Liver (tissue), 9 donors: Measurements from ENCODE around the gene NAV2. TPM values are rescaled to one million over a fixed set of nuclear protein-coding genes. Genes with fewer than 3 reads are reported as not detected.

ENCODE experiments used
- DNase-seq: peaks from one replicate; pipeline ENCODE4 v3.0.0-alpha.2; 2017; ENCODE audit warnings: low spot score
- H3K27ac ChIP-seq, 2 donors: one replicate each; pipeline ENCODE4 v1.7.0; 2013; ENCODE audit warnings: inconsistent platforms in 2 of 2, low read length in 2 of 2, control low read depth in 1 of 2, low read depth in 1 of 2, mild to moderate bottlenecking in 1 of 2
- H3K27me3 ChIP-seq, 4 donors: one replicate each; pipeline versions ENCODE4 v1.6.1 to v1.7.0; 2013; ENCODE audit warnings: low read length in 3 of 4, inconsistent platforms in 1 of 4, mild to moderate bottlenecking in 1 of 4, moderate library complexity in 1 of 4; ENCODE audit not compliant: control insufficient read depth in 4 of 4, insufficient read depth in 4 of 4
- H3K36me3 ChIP-seq, 4 donors: one replicate each; pipeline versions ENCODE4 v1.6.1 to v1.7.0; 2013; ENCODE audit warnings: low read length in 3 of 4, mild to moderate bottlenecking in 3 of 4, low read depth in 1 of 4, moderate library complexity in 1 of 4; ENCODE audit not compliant: control insufficient read depth in 4 of 4, insufficient read depth in 3 of 4
- H3K4me1 ChIP-seq, 4 donors: one replicate each; pipeline versions ENCODE4 v1.6.1 to v1.7.0; 2013; ENCODE audit warnings: low read length in 3 of 4, mild to moderate bottlenecking in 3 of 4, moderate library complexity in 1 of 4; ENCODE audit not compliant: control insufficient read depth in 4 of 4, insufficient read depth in 4 of 4
- H3K4me3 ChIP-seq, 3 donors: one replicate each; pipeline versions ENCODE4 v1.6.1 to v1.7.0; 2013; ENCODE audit warnings: low read length in 3 of 3, control low read depth in 1 of 3, low read depth in 1 of 3, mild to moderate bottlenecking in 1 of 3
- H3K9ac ChIP-seq, 2 donors: one replicate each; pipeline ENCODE4 v1.7.0; 2013; ENCODE audit warnings: low read length in 2 of 2, mild to moderate bottlenecking in 2 of 2, moderate library complexity in 2 of 2, control low read depth in 1 of 2, low read depth in 1 of 2
- H3K9me3 ChIP-seq, 4 donors: one replicate each; pipeline versions ENCODE4 v1.6.1 to v1.7.0; 2013; ENCODE audit warnings: low read length in 3 of 4; ENCODE audit not compliant: control insufficient read depth in 4 of 4
- ATF3 ChIP-seq: IDR thresholded peaks from 2 replicates; pipeline ENCODE4 v1.6.1; 2016; ENCODE audit warnings: antibody characterized with exemption
- CTCF ChIP-seq: fragments of 150-350 bp; IDR thresholded peaks from 2 replicates; pipeline ENCODE4 v1.5.1; 2017; ENCODE audit warnings: improper control_type of control experiment, low read depth, low read length; ENCODE audit not compliant: missing input control
- EGR1 ChIP-seq, 2 donors: IDR thresholded peaks; 2 replicates each; pipeline ENCODE4 v1.6.1; 2016 to 2018; ENCODE audit warnings: antibody characterized with exemption in 2 of 2, low read depth in 2 of 2
- FOXA1 ChIP-seq: IDR thresholded peaks from 2 replicates; pipeline ENCODE4 v1.6.1; 2016; ENCODE audit warnings: antibody characterized with exemption
- FOXA2 ChIP-seq: IDR thresholded peaks from 2 replicates; pipeline ENCODE4 v1.6.1; 2016; ENCODE audit warnings: antibody characterized with exemption
- GABPA ChIP-seq, 2 donors: IDR thresholded peaks in 1 of 2; conservative IDR thresholded peaks in 1 of 2; 2 replicates each; pipeline ENCODE4 v1.6.1; 2016; ENCODE audit warnings: antibody characterized with exemption in 2 of 2, mild to moderate bottlenecking in 1 of 2, moderate library complexity in 1 of 2
- HNF4A ChIP-seq, 2 donors: conservative IDR thresholded peaks; 2 replicates each; pipeline ENCODE4 v1.6.1; 2016; ENCODE audit warnings: antibody characterized with exemption in 2 of 2, mild to moderate bottlenecking in 2 of 2
- HNF4G ChIP-seq: IDR thresholded peaks from 2 replicates; pipeline ENCODE4 v1.6.1; 2016; ENCODE audit warnings: antibody characterized with exemption
- JUND ChIP-seq, 2 donors: IDR thresholded peaks; 2 replicates each; pipeline ENCODE4 v1.6.1; 2016; ENCODE audit warnings: antibody characterized with exemption in 2 of 2
- MAX ChIP-seq: IDR thresholded peaks from 2 replicates; pipeline ENCODE4 v1.6.1; 2016; ENCODE audit warnings: antibody characterized with exemption
- NR2F2 ChIP-seq: IDR thresholded peaks from 2 replicates; pipeline ENCODE4 v1.6.1; 2016; ENCODE audit warnings: antibody characterized with exemption
- RAD21 ChIP-seq, 2 donors: IDR thresholded peaks; 2 replicates each; pipeline ENCODE4 v1.6.1; 2016; ENCODE audit warnings: antibody characterized with exemption in 2 of 2, mild to moderate bottlenecking in 2 of 2
- REST ChIP-seq: IDR thresholded peaks from 2 replicates; pipeline ENCODE4 v1.6.1; 2016; ENCODE audit warnings: antibody characterized with exemption, mild to moderate bottlenecking
- RXRA ChIP-seq, 2 donors: IDR thresholded peaks; 2 replicates each; pipeline ENCODE4 v1.6.1; 2017 to 2018; ENCODE audit warnings: antibody characterized with exemption in 2 of 2, mild to moderate bottlenecking in 1 of 2
- SP1 ChIP-seq: IDR thresholded peaks from 2 replicates; pipeline ENCODE4 v1.6.1; 2018; ENCODE audit warnings: antibody characterized with exemption, mild to moderate bottlenecking
- TAF1 ChIP-seq: conservative IDR thresholded peaks from 2 replicates; pipeline ENCODE4 v1.6.1; 2016; ENCODE audit warnings: antibody characterized with exemption, mild to moderate bottlenecking
- YY1 ChIP-seq: IDR thresholded peaks from 2 replicates; pipeline ENCODE4 v1.6.1; 2016; ENCODE audit warnings: antibody characterized with exemption, mild to moderate bottlenecking
- ZBTB33 ChIP-seq: IDR thresholded peaks from 2 replicates; pipeline ENCODE4 v1.6.1; 2016; ENCODE audit warnings: antibody characterized with exemption
- WGBS: extraction: QIAGEN DNeasy Blood & Tissue Kit; methylation state at CpG from one replicate; pipeline ENCODE4 v1.1.7; 2013; 5-methylcytosine and 5-hydroxymethylcytosine counted together
- polyA plus RNA-seq, 2 donors: library from polyadenylated mRNA; stranded (reverse) in 1 of 2; unstranded in 1 of 2; fragments of 200-250 nt in 1 of 2; fragments of >200 nt in 1 of 2; fragmentation: Nextera tagmentation in 1 of 2; extraction: Ambion mirVana in 1 of 2; gene quantifications; one replicate each; pipeline versions ENCODE4 v1.2.1 to v1.2.3, GENCODE V29; 2013 to 2015
- total RNA-seq, 2 donors: library from RNA; depleted of rRNA; stranded (reverse); fragments of >200 nt; gene quantifications; one replicate each; pipeline ENCODE4 v1.2.3, GENCODE V29; 2014
- donor health status: healthy.
- donor health status: healthy.
- donor health status: healthy.
- donor health status: healthy.
- donor health status: healthy.

Gene NAV2
- total and polyA plus RNA-seq, 4 donors, result 6.3 to 20.5 (median 11.6) TPM

- peaks cover 0 to 4% (median under 1%) of the 10 kb centered on the region in 4 donors for H3K4me1 ChIP-seq
These were observed 55.6 kb downstream of the NAV2 start for GRCh38 chr11:19768197-19768596.

GRCh38 chr11:19768815-19769214 lies 56.2 kb downstream of the NAV2 start:
- DNase-seq, result no peak
- H3K4me1 ChIP-seq, result peaks cover 0 to 4% (median under 1%) of the 10 kb centered on the region in 4 donors
- TF ChIP-seq RAD21 (IDR thresholded peaks at IDR 0.05) (no peak), RXRA (IDR thresholded peaks at IDR 0.05) (no peak), HNF4G (no peak), TAF1 (no peak), FOXA2 (no peak), NR2F2 (no peak), MAX (no peak), REST (no peak), EGR1 (IDR thresholded peaks at IDR 0.05; ENCODE audit: low read depth in 2 of 2) (no peak), GABPA (IDR thresholded peaks at IDR 0.05 in 1 of 2, conservative IDR thresholded peaks at IDR 0.05 in 1 of 2) (no peak), ZBTB33 (no peak), ATF3 (no peak), SP1 (no peak), FOXA1 (no peak), HNF4A (conservative IDR thresholded peaks at IDR 0.05) (no peak), CTCF (no peak), YY1 (no peak), JUND (IDR thresholded peaks at IDR 0.05) (no peak)
- no peak overlapping the region for H3K4me3 ChIP-seq
- H3K9me3 ChIP-seq, result no peaks in the 10 kb centered on the region
- no peak overlapping the region for H3K27ac ChIP-seq
- no peak overlapping the region for H3K9ac ChIP-seq
- no peaks in the 10 kb centered on the region for H3K36me3 ChIP-seq
- no peaks in the 10 kb centered on the region for H3K27me3 ChIP-seq

More at GRCh38 chr11:19768197-19768596, 55.6 kb downstream of the NAV2 start:
- Histone ChIP-seq H3K4me3 (no peak overlapping the region), H3K36me3 (no peaks in the 10 kb centered on the region), H3K27ac (no peak overlapping the region), H3K27me3 (no peaks in the 10 kb centered on the region), H3K9me3 (no peaks in the 10 kb centered on the region), H3K9ac (no peak overlapping the region)
- no peak for DNase-seq
- WGBS, result 83% methylated on average over 6 of the region's 6 CpGs
- TF ChIP-seq ZBTB33 (no peak), FOXA2 (no peak), ATF3 (no peak), YY1 (no peak), NR2F2 (no peak)
